Esophagus squamous epithelium (tissue), 5 donors: Measurements from ENCODE around the gene MYL1. TPM values are rescaled to one million over a fixed set of nuclear protein-coding genes. Genes with fewer than 3 reads are reported as not detected.

Experiments
- DNase-seq: peaks from one replicate; lab custom pipeline; 2025; lab: John Stamatoyannopoulos, UW
- H3K27ac ChIP-seq, 4 donors: fragments of 200-600 bp; sonication (generic); one replicate each; pipeline ENCODE4 v1.5.1; 2016 to 2019; ENCODE audit warnings: mild to moderate bottlenecking in 1 of 4
- H3K27me3 ChIP-seq, 4 donors: fragments of 200-600 bp; sonication (generic); 1 replicate in 3 of 4; 2 replicates in 1 of 4; pipeline versions ENCODE4 v1.5.1 to v1.6.0; 2017 to 2021; ENCODE audit warnings: antibody characterized with exemption in 1 of 4
- H3K36me3 ChIP-seq, 3 donors: fragments of 200-600 bp; sonication (generic); one replicate each; pipeline ENCODE4 v1.5.1; 2016 to 2019
- H3K4me1 ChIP-seq, 3 donors: fragments of 200-600 bp; sonication (generic); one replicate each; pipeline ENCODE4 v1.5.1; 2017 to 2019
- H3K4me3 ChIP-seq, 4 donors: fragments of 200-600 bp; sonication (generic); 1 replicate in 3 of 4; 2 replicates in 1 of 4; pipeline ENCODE4 v1.5.1; 2016 to 2019; ENCODE audit warnings: mild to moderate bottlenecking in 2 of 4, moderate library complexity in 1 of 4
- H3K9me3 ChIP-seq, 3 donors: fragments of 200-600 bp; sonication (generic); one replicate each; pipeline ENCODE4 v1.5.1; 2016 to 2019
- POLR2A ChIP-seq, 4 donors: fragments of 450-650 bp; IDR thresholded peaks; one replicate each; pipeline ENCODE4 v1.6.1; 2017; ENCODE audit warnings: antibody characterized with exemption in 4 of 4, mild to moderate bottlenecking in 4 of 4, moderate library complexity in 3 of 4
- WGBS, 2 donors: methylation state at CpG; one replicate each; pipeline ENCODE4 v1.1.5; 2018; 5-methylcytosine and 5-hydroxymethylcytosine counted together
- intact Hi-C: fragments of 100-400 bp; cut with DNase I; formaldehyde crosslinking; loops from one replicate; pipeline ENCODE4 v1.15.0; 2022
- small RNA-seq, 4 donors: library from RNA; depleted of rRNA; stranded (forward); fragments of <200 nt; gene quantifications; one replicate each; pipeline ENCODE3, GENCODE V24; 2016
- total RNA-seq, 4 donors: library from RNA; depleted of rRNA; stranded (reverse); fragments of >200 nt; gene quantifications; one replicate each; pipeline ENCODE4 v1.1.0, GENCODE V29; 2016
- TF ChIP-seq, protein P1 (sequence below), 6 experiments: fragments of 450-650 bp in 4 of 6; fragments of 200-600 bp in 2 of 6; sonication (generic) in 2 of 6; IDR thresholded peaks; one replicate each; pipeline ENCODE4 v1.5.1; 2016 to 2019; ENCODE audit warnings: antibody characterized with exemption in 6 of 6, mild to moderate bottlenecking in 4 of 6, moderate library complexity in 4 of 6
- donor health status: DM: yes; HTN: yes; CAD: no.

Gene MYL1
- total RNA-seq, 4 donors from 2014 or later = not detected

DNA sequence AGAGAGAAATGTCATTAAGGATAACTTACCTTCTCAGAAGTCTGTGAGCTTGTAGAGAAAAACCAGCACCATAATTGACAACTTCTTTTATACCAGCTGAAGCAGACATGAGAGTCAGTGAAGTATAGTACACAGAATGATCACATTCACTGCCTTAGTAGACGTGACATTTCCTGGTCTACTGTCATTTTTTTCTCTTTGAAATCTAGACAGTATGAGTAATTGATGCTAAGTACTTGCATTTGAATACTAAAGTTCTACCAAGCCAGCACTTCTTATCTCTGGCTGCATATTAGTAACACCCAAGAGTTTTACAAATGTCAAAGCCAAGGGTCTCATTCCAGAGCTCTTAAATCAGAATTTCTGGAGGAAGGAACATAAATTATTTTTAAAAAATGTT, 64.4 kb downstream of the MYL1 start:
- H3K36me3 ChIP-seq = no peaks in the 10 kb centered on the region
- intact Hi-C loops = no loop called here
- no peaks in the 10 kb centered on the region for H3K9me3 ChIP-seq
- H3K4me3 ChIP-seq = no peak overlapping the region
- H3K27me3 ChIP-seq = no peaks in the 10 kb centered on the region
- H3K4me1 ChIP-seq = no peaks in the 10 kb centered on the region
- TF ChIP-seq, protein P1, sequence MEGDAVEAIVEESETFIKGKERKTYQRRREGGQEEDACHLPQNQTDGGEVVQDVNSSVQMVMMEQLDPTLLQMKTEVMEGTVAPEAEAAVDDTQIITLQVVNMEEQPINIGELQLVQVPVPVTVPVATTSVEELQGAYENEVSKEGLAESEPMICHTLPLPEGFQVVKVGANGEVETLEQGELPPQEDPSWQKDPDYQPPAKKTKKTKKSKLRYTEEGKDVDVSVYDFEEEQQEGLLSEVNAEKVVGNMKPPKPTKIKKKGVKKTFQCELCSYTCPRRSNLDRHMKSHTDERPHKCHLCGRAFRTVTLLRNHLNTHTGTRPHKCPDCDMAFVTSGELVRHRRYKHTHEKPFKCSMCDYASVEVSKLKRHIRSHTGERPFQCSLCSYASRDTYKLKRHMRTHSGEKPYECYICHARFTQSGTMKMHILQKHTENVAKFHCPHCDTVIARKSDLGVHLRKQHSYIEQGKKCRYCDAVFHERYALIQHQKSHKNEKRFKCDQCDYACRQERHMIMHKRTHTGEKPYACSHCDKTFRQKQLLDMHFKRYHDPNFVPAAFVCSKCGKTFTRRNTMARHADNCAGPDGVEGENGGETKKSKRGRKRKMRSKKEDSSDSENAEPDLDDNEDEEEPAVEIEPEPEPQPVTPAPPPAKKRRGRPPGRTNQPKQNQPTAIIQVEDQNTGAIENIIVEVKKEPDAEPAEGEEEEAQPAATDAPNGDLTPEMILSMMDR (IDR thresholded peaks at IDR 0.05) = no peak
- TF ChIP-seq POLR2A (IDR thresholded peaks at IDR 0.05) = no peak
- WGBS, 2 donors = 13 to 29% methylated on average over 1 of the region's 1 CpG
- DNase-seq = no peak
- no peak overlapping the region for H3K27ac ChIP-seq

Small RNA genes within 50 kb of the gene (small RNA-seq; reads per million reads assigned to genes)
- 0 reads per million in 4 donors for gene RF00019

Other genes starting within 250 kb of the MYL1 start
- gene KANSL1L, start 143.8 kb downstream of the MYL1 start, total RNA-seq = 10 to 100 TPM in 3 of 4 donors, 1 to 10 TPM in 1; 9.1 to 21.7 (median 13.6) TPM
- 1 to 10 TPM in 2 of 4 donors, under 1 TPM in 2; 0.44 to 1.6 (median 0.95) TPM for gene ACADL, start 89.7 kb downstream of the MYL1 start, total RNA-seq
- 10 to 100 TPM; 15.4 to 28.9 (median 24.5) TPM for gene LANCL1, start 161.6 kb upstream of the MYL1 start, total RNA-seq
- 1 to 10 TPM; 2.2 to 8.9 (median 4.3) TPM for gene CPS1, start 241.4 kb upstream of the MYL1 start, total RNA-seq